RPMI7951 (cell line): ENCODE measurements around the gene ACTN2. TPM values are rescaled to one million over a fixed set of nuclear protein-coding genes. Genes with fewer than 3 reads are reported as not detected.

Experiments used
- DNase-seq: peaks from one replicate; pipeline ENCODE4 v3.0.0-alpha.2; 2012; ENCODE audit warnings: low read depth
- total RNA-seq: library from RNA; depleted of rRNA; stranded (reverse); fragments of >200 nt; shearing (Covaris generic); gene quantifications from 2 replicates; pipeline ENCODE4 v1.2.3, GENCODE V29; 2014

Gene ACTN2
- total RNA-seq, 1 experiment from 2014 or later = 0.48 TPM

GRCh38 chr1:236691348-236691747 is 5.0 kb downstream of the ACTN2 start:
- DNase-seq = no peak

- DNase-seq = no peak
Observed at GRCh38 chr1:236692128-236692527, 5.8 kb downstream of the ACTN2 start.

GRCh38 chr1:236692742-236693141 is 6.4 kb downstream of the ACTN2 start:
- DNase-seq = no peak

GRCh38 chr1:236699366-236699765 is 13.1 kb downstream of the ACTN2 start:
- no peak for DNase-seq

GRCh38 chr1:236700903-236701302 is 14.6 kb downstream of the ACTN2 start:
- no peak for DNase-seq

GRCh38 chr1:236701782-236702181 is 15.5 kb downstream of the ACTN2 start:
- no peak for DNase-seq

- no peak for DNase-seq
Observed at GRCh38 chr1:236702791-236703394, 16.6 kb downstream of the ACTN2 start.

- DNase-seq = no peak
Observed at GRCh38 chr1:236705771-236706170, 19.5 kb downstream of the ACTN2 start.

GRCh38 chr1:236706183-236706582 is 19.9 kb downstream of the ACTN2 start:
- no peak for DNase-seq

GRCh38 chr1:236710328-236710892 is 24.1 kb downstream of the ACTN2 start:
- DNase-seq = no peak

- no peak for DNase-seq
Observed at GRCh38 chr1:236716160-236716559, 29.9 kb downstream of the ACTN2 start.

- no peak for DNase-seq
Observed at GRCh38 chr1:236717811-236718210, 31.5 kb downstream of the ACTN2 start.

GRCh38 chr1:236718328-236718727 is 32.0 kb downstream of the ACTN2 start:
- no peak for DNase-seq

- no peak for DNase-seq
Observed at GRCh38 chr1:236720206-236720605, 33.9 kb downstream of the ACTN2 start.

- DNase-seq = no peak
Observed at GRCh38 chr1:236720611-236721010, 34.3 kb downstream of the ACTN2 start.

GRCh38 chr1:236724049-236724448 is 37.8 kb downstream of the ACTN2 start:
- no peak for DNase-seq

- no peak for DNase-seq
Observed at GRCh38 chr1:236724506-236724905, 38.2 kb downstream of the ACTN2 start.

- no peak for DNase-seq
Observed at GRCh38 chr1:236725668-236726067, 39.4 kb downstream of the ACTN2 start.

- DNase-seq = no peak
Observed at GRCh38 chr1:236727521-236727920, 41.2 kb downstream of the ACTN2 start.

GRCh38 chr1:236728752-236729151 is 42.5 kb downstream of the ACTN2 start:
- DNase-seq = no peak

- no peak for DNase-seq
Observed at GRCh38 chr1:236733653-236734052, 47.4 kb downstream of the ACTN2 start.

- DNase-seq = peak; percentile 9
Observed at GRCh38 chr1:236734141-236734765, 48.0 kb downstream of the ACTN2 start.

GRCh38 chr1:236736761-236737160 is 50.5 kb downstream of the ACTN2 start:
- no peak for DNase-seq

- DNase-seq = peak; percentile 11
Observed at GRCh38 chr1:236741753-236742152, 55.5 kb downstream of the ACTN2 start.
